Activated naive CD8-positive, alpha-beta T cell treated with anti-CD3 and anti-CD28 coated beads, Interleukin-2, amount 50 U/mL, for 24 hours (primary cell): ENCODE measurements around the gene CCDC180.

Experiments used
- ATAC-seq: fragments of 150-1000 bp; cut with Tn5 transposase; one replicate; pipeline ENCODE4 v1.10.0; 2021
- DNase-seq: peaks from one replicate; pipeline ENCODE4 v3.0.0; 2021
- H3K27ac Mint-ChIP-seq: one replicate; pipeline ENCODE4 v1.8.0; 2021; ENCODE audit warnings: mild to moderate bottlenecking, mixed read lengths
- H3K27me3 Mint-ChIP-seq: one replicate; pipeline ENCODE4 v1.8.0; 2021; ENCODE audit warnings: mixed read lengths
- H3K36me3 Mint-ChIP-seq: one replicate; pipeline ENCODE4 v1.8.0; 2021; ENCODE audit warnings: low read depth, mixed read lengths
- H3K4me1 Mint-ChIP-seq: one replicate; pipeline ENCODE4 v1.8.0; 2021; ENCODE audit warnings: mixed read lengths
- H3K4me3 Mint-ChIP-seq: one replicate; pipeline ENCODE4 v1.8.0; 2021; ENCODE audit warnings: mild to moderate bottlenecking, moderate library complexity, mixed read lengths
- H3K9me3 Mint-ChIP-seq: one replicate; pipeline ENCODE4 v1.8.0; 2021; ENCODE audit warnings: mixed read lengths

CCDC180 gene

DNA sequence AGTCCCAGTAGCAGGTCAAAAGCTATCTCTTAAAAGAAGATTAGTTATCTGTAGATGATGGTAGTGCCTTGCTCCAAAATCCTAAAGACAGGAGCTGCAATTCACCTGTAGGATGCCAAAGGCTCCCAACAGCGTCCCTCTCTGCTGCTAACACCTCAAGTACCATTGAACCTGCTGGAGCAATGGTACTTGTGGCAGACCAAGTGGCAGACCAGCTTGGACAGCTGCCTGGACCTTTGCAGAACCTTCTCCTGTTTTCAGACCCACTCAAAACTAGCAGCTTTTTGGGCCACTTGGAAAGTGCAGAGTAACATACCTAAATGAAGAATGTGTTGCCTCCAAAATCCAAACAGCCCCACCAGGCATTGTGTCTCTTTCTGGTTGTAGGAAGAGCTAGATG lies 6.9 kb upstream of the CCDC180 start:
- ATAC-seq (no peak), DNase-seq (no peak)
- H3K27ac Mint-ChIP-seq, result no peak overlapping the region

DNA sequence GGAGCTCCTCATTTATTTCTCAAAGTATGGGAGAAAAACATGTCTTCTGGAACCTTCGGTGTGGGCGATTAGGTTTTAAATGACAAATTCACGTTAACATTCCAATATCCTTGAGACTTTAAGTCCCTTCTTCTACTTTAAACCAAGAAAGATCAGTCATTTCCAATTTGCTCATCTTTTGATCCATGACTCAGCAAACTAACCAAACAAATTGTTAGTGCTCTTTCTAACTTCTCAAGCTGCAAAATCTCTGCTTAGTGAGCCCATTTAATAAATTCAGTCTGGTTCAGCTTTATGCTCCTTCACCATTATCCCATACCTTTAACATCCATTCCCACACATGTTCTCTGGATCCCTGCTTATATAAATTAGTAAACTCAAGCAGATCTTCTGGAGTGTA lies 5.5 kb upstream of the CCDC180 start:
- no peak overlapping the region for H3K4me3 Mint-ChIP-seq
- DNase-seq (no peak), ATAC-seq (no peak)
- H3K9me3 Mint-ChIP-seq, result peaks cover 47% of the 10 kb centered on the region
- peaks cover 6% of the 10 kb centered on the region for H3K4me1 Mint-ChIP-seq
- H3K27ac Mint-ChIP-seq, result no peak overlapping the region
- H3K36me3 Mint-ChIP-seq, result peaks cover 11% of the 10 kb centered on the region
- peaks cover 4% of the 10 kb centered on the region for H3K27me3 Mint-ChIP-seq

More for the DNA sequence above, 6.9 kb upstream of the CCDC180 start:
- peaks cover 13% of the 10 kb centered on the region for H3K36me3 Mint-ChIP-seq
- peaks cover 54% of the 10 kb centered on the region for H3K9me3 Mint-ChIP-seq
- peaks cover 4% of the 10 kb centered on the region for H3K4me1 Mint-ChIP-seq
- H3K4me3 Mint-ChIP-seq, result no peak overlapping the region
- H3K27me3 Mint-ChIP-seq, result no peaks in the 10 kb centered on the region

DNA sequence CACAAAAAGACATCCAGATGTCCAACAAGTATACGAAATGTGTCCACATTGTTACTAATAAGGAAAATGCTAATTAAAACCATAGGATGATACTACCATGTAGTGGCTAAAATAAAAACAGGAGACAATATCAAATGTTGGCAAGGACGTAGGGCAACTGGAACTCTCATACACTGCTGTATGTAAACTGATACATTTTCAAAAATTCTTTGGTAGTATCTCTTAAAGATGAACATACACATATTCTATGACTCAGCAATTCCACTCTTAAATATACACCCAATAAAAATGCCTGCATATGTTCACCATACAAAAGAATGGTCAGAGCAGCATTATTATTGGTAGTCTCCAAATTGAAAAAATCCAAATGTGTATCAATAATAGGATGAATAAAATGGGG lies 2.9 kb upstream of the CCDC180 start:
- H3K4me1 Mint-ChIP-seq, result peaks cover 6% of the 10 kb centered on the region
- ATAC-seq (no peak), DNase-seq (no peak)
- H3K27me3 Mint-ChIP-seq, result peaks cover 4% of the 10 kb centered on the region
- H3K27ac Mint-ChIP-seq, result no peak overlapping the region
- H3K9me3 Mint-ChIP-seq, result peaks cover 31% of the 10 kb centered on the region
- no peak overlapping the region for H3K4me3 Mint-ChIP-seq
- peaks cover 6% of the 10 kb centered on the region for H3K36me3 Mint-ChIP-seq

DNA sequence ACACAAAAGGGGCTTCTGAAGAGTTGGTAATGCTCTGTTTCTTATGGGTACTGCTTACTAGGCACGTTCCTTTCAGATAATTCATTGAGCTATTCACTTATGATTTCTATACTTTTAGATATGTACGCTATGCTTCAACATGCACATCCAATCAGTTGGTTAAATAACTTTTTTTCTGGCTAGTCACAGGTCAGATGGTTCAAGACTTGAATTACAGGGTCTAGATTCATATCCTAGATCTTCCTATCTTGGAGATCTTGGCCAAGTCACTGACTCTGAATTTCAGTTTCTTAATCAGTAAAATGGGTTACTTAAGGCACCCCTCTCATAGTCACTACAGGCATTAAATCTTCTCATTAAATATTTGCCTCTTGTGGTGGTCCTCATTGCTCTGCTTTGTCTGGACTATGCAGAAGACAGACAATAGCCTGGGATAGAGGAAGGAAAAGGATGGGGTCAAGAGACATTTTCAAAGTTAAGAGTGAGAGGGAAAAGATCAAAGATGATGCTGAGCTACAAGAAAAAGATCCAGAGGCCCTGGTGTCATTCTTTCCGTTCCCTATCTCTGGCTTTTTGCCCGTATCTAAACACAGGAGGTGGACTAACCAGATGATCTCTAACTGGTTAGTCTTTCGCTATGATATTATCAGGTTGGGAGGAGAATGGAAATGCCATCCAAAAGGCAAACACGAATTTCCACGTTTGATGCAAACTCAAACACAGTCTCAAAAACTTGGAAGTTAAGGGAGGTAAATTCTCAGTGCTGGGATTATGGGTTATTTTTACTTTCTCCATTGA lies 1.8 kb upstream of the CCDC180 start:
- Mint-ChIP-seq H3K4me1 (peaks cover 1% of the 10 kb centered on the region), H3K4me3 (no peak overlapping the region), H3K27ac (no peak overlapping the region), H3K27me3 (peaks cover 4% of the 10 kb centered on the region), H3K9me3 (peaks cover 31% of the 10 kb centered on the region), H3K36me3 (peaks cover 6% of the 10 kb centered on the region)
- ATAC-seq (no peak), DNase-seq (no peak)

DNA sequence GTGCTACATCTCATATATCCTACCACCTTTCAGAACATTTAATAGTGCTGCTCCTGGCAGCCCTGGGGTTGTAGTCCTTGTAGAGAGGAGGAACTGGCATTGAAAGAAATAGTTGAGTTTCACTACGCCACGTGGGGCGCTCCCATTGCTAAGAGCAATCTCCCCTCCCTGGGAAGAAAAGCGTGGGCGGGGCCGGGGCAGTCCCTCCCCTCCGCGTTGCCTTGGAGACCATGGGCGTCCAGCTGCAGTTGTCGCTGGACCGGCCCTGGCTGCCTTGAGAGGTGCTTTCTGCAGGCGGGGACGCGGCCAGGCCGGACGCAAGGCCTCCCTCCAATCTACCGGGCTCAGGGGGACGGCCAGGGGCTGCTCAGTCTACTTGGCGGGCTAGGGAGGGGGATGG lies 368 bp upstream of the CCDC180 start:
- DNase-seq (peak; percentile 37), ATAC-seq (peak; percentile 40)
- Mint-ChIP-seq H3K36me3 (peaks cover 3% of the 10 kb centered on the region), H3K9me3 (peaks cover 19% of the 10 kb centered on the region), H3K27ac (no peak overlapping the region), H3K4me1 (peaks cover 1% of the 10 kb centered on the region), H3K4me3 (no peak overlapping the region), H3K27me3 (peaks cover 4% of the 10 kb centered on the region)

DNA sequence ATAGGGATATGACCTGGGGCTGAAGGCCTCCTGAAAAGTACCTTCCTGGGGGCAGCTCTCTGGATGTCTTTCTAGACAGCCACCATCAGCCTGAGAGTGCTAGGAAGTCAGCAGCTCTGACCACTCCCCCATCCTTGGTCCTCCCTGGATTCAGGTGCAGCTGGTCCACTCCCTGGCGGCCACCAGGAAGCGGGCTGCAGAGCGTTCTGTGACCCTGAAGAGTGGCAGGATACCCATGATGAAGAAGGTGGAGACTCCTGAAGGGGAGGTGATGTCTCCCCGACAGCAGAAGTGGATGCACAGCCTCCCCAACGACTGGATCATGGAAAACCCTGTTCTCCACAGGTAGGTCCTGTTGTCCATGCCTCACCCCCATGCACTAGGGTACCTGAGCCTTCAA lies 1.8 kb downstream of the CCDC180 start:
- peaks cover 8% of the 10 kb centered on the region for H3K9me3 Mint-ChIP-seq

DNA sequence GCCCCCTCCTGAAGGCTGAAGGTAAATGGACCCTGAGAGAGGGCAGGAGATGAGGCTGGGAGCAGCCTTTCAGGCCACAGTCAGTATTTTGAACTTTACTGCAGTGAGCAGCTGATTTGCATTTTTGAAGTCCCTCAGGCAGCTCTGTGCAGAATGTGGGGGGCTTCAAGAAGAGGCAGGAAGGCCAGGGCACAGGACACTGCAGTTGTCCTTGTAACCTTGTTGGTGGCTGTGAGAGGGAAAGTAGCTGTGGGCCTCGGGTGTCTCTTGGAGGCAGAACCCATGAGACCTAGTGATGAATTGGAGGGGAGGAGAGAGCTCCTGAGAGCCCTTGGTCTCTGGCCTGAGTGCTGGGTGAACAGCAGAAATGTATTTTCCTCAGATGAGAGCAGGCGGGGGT lies 2.6 kb downstream of the CCDC180 start:
- Mint-ChIP-seq H3K36me3 (no peaks in the 10 kb centered on the region), H3K27me3 (peaks cover 4% of the 10 kb centered on the region), H3K27ac (no peak overlapping the region), H3K4me1 (peaks cover 1% of the 10 kb centered on the region), H3K4me3 (no peak overlapping the region), H3K9me3 (peaks cover 5% of the 10 kb centered on the region)
- DNase-seq (no peak), ATAC-seq (no peak)

More for the DNA sequence above, 1.8 kb downstream of the CCDC180 start:
- Mint-ChIP-seq H3K27ac (no peak overlapping the region), H3K27me3 (peaks cover 4% of the 10 kb centered on the region), H3K4me3 (no peak overlapping the region), H3K4me1 (peaks cover 1% of the 10 kb centered on the region), H3K36me3 (peaks cover 2% of the 10 kb centered on the region)
- DNase-seq (no peak), ATAC-seq (no peak)

DNA sequence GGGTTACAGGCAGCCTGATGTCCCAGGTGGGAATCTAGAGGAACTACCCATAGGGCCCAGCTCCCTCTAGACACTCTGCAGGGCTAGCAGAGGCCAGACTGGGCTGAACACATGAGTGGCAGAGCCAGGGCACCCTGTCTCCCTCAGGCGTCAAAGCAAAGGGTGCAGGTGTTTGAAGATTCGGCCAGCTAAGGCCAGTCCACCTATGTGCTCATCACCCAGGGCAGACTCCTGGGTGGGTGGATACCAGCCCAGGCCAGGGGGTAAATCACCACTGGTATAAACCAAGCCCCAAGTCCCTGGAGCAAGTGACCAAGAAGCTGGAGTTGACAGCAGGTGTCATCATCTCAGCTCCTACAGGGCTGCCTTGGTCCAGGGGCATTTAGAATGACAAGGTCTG lies 3.4 kb downstream of the CCDC180 start:
- no peaks in the 10 kb centered on the region for H3K9me3 Mint-ChIP-seq

DNA sequence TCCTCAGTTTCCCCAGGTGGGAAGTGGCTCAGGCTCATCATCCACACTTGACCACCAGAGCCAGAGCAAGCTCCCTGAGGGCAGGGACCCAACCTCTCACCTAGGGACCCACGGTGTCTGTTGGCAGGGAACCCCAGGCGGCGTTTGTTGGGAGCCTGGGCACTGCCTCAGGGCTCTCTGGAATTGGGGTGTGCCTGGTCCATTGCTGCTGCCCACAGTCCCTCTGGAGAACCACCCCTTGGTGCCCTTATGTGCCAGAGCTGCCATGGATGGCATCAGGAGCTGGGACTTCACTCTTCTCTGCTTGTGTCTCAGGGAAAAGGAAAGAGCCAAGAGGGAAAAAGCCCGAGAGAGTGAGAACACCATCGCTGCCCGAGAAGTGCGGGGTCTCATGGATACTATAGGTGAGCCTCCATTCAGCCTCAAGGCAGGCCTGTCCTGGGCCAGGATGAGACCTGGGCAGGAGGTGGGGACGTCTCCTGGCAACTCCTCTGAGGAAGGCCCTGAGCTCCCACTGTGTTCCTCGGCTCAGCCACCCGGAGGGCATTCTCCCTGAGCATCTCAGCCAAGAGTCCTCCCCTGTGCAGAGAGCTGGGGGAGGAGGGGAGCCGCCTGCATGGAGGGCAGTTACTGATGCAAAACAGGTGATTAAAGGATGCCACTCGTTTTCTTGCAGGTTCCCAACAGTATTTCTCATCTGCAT lies 4.5 kb downstream of the CCDC180 start:
- DNase-seq (no peak), ATAC-seq (no peak)
- H3K4me3 Mint-ChIP-seq, result no peak overlapping the region
- no peaks in the 10 kb centered on the region for H3K9me3 Mint-ChIP-seq
- H3K27ac Mint-ChIP-seq, result no peak overlapping the region
- H3K36me3 Mint-ChIP-seq, result no peaks in the 10 kb centered on the region
- peaks cover under 1% of the 10 kb centered on the region for H3K4me1 Mint-ChIP-seq
- no peaks in the 10 kb centered on the region for H3K27me3 Mint-ChIP-seq

More for the DNA sequence above, 3.4 kb downstream of the CCDC180 start:
- no peak for DNase-seq
- H3K27ac Mint-ChIP-seq, result no peak overlapping the region
- peaks cover 1% of the 10 kb centered on the region for H3K4me1 Mint-ChIP-seq
- H3K4me3 Mint-ChIP-seq, result no peak overlapping the region
- no peak for ATAC-seq
- peaks cover 4% of the 10 kb centered on the region for H3K27me3 Mint-ChIP-seq
- no peaks in the 10 kb centered on the region for H3K36me3 Mint-ChIP-seq

DNA sequence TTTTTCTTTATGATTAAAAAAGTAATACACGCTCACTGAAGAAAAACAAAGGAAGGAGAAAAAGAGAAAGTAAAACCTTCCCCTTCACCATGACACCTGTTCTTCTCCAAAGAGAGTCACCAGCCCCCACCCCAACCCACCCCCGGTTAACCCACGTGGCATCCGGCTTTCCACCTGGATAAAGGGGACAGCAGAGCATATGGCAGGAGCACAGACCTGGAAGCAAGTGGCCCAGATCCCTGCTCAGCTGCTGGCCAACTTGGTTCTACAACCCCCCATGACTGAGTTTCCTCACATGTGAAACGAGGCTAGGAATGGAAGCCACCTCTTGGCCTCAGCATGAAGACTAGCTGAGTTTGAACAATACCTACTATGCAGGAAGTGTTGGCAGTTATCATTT lies 5.1 kb downstream of the CCDC180 start:
- Mint-ChIP-seq H3K9me3 (no peaks in the 10 kb centered on the region), H3K27ac (no peak overlapping the region), H3K27me3 (no peaks in the 10 kb centered on the region), H3K4me1 (no peaks in the 10 kb centered on the region), H3K36me3 (no peaks in the 10 kb centered on the region), H3K4me3 (no peak overlapping the region)
- DNase-seq, result no peak
- no peak for ATAC-seq

DNA sequence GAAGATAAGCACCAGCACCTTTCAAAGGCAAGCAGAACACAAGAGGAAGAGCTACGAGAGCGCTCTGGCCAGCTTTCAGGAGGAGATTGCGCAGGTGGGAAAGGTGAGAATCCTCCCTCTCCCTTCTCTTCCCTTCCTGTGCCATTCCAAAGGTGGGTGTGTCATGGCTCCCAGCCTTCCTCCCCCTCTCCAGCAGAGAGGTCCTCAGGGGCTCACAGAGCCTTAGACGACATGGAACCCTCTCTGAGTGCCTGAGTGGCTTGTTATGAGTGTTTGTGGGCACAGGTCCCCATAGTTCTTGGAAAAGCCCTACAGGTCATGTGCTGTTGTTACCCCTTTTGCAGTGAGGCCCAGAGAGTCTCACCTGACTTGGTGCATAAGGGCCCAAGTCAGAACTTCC lies 5.8 kb downstream of the CCDC180 start:
- Mint-ChIP-seq H3K36me3 (no peaks in the 10 kb centered on the region), H3K4me1 (no peaks in the 10 kb centered on the region), H3K9me3 (no peaks in the 10 kb centered on the region), H3K4me3 (no peak overlapping the region), H3K27me3 (no peaks in the 10 kb centered on the region), H3K27ac (no peak overlapping the region)
- ATAC-seq, result no peak
- DNase-seq, result no peak

DNA sequence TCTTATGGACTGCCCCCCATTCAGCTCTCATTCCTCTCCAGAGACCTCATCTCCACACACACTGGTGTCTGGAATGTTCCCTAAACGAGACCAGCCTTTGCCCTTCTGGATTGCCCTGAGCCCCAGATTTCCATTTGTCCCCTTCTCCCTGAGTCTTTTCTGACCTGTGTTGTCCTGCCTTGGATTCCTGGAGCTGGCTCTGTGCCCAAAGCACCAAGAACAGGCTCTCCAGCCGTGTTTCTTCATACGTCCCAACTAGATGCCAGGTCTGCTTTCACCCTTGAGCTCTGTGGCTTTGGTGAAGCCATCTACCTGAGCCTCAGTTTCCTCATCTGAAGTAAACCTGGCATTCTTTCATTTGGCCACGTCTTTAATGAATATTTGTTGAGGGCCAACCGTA lies 6.3 kb downstream of the CCDC180 start:
- Mint-ChIP-seq H3K27me3 (no peaks in the 10 kb centered on the region), H3K27ac (no peak overlapping the region), H3K4me1 (no peaks in the 10 kb centered on the region), H3K36me3 (no peaks in the 10 kb centered on the region), H3K9me3 (no peaks in the 10 kb centered on the region), H3K4me3 (no peak overlapping the region)
- ATAC-seq, result no peak
- no peak for DNase-seq

DNA sequence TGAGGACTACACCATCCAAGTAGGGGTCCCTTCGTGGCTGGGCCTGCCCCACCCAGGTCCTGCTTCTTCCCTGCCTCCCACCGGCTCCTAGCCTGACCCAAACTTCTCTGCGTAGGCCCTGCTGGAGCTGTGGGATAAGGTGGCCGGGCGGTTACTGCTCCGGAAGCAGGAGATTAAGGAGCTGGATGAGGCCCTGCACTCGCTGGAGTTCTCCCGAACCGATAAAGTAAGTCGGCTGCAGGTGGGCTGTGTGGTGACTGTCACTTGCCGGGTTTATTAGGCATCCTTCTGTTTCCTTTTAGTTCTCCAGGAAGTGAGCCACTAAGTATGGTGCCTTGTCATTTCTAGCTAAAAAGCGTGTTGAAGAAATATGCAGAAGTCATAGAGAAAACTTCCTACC lies 7.0 kb downstream of the CCDC180 start:
- DNase-seq (no peak), ATAC-seq (no peak)
- Mint-ChIP-seq H3K27ac (no peak overlapping the region), H3K36me3 (no peaks in the 10 kb centered on the region), H3K4me3 (no peak overlapping the region), H3K9me3 (no peaks in the 10 kb centered on the region), H3K4me1 (no peaks in the 10 kb centered on the region), H3K27me3 (no peaks in the 10 kb centered on the region)

DNA sequence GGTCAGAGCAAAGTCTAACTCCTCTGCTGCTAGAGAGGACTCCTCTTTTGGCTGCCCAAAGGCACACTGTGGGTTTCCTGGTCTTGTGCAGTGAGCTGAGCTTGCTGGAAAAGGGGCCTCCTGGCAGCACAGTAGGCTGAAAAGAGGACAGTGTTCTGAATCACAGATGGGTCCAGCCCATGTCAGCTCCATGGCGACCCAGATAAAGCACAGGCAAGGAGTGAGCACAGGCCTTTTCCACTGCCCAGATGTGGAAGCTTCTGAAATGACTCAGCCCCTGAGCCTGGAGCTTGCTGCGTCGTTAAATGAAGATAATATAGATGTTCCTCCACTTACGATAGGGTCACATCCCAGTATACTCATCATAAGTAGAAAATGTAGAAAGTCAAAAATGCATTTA lies 8.1 kb downstream of the CCDC180 start:
- no peaks in the 10 kb centered on the region for H3K36me3 Mint-ChIP-seq
- no peaks in the 10 kb centered on the region for H3K27me3 Mint-ChIP-seq
- ATAC-seq, result no peak
- H3K4me1 Mint-ChIP-seq, result no peaks in the 10 kb centered on the region
- no peak for DNase-seq
- H3K4me3 Mint-ChIP-seq, result no peak overlapping the region
- no peak overlapping the region for H3K27ac Mint-ChIP-seq
- no peaks in the 10 kb centered on the region for H3K9me3 Mint-ChIP-seq

DNA sequence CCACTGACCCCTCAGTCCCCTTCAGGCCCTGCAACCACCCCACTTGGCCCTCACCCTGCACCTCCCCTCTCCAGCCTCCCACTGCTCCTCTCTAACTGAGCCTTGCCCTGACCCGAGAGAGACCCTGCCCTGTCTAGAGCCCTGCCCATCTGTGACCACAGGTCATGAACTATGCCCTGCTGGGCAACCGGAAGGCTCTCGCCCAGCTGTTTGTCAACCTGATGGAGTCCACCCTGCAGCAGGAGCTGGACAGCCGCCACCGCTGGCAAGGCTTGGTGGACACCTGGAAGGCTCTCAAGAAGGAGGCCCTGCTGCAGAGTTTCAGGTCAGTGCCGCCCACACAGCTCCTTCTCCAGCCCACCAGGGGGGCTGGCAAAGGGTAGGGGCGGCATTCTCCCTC lies 9.4 kb downstream of the CCDC180 start:
- Mint-ChIP-seq H3K9me3 (no peaks in the 10 kb centered on the region), H3K4me3 (no peak overlapping the region), H3K27ac (no peak overlapping the region), H3K4me1 (no peaks in the 10 kb centered on the region), H3K36me3 (no peaks in the 10 kb centered on the region), H3K27me3 (no peaks in the 10 kb centered on the region)
- DNase-seq, result no peak
- no peak for ATAC-seq
